H9 (cell line): ENCODE measurements around the gene PCDHGB1. TPM values are rescaled to one million over a fixed set of nuclear protein-coding genes. Genes with fewer than 3 reads are reported as not detected.

ENCODE experiments used
- DNase-seq: peaks from one replicate; pipeline ENCODE4 v3.0.0-alpha.2; 2017
- H2AFZ ChIP-seq: one replicate; pipeline ENCODE4 v1.6.1; 2013; ENCODE audit warnings: mild to moderate bottlenecking, low read length, control low read depth, moderate library complexity
- H2AK5ac ChIP-seq: 2 replicates; pipeline ENCODE4 v1.6.1; 2013; ENCODE audit warnings: low read length, control low read depth, mixed read lengths; ENCODE audit not compliant: insufficient read length
- H2BK120ac ChIP-seq: one replicate; pipeline ENCODE4 v1.6.1; 2013; ENCODE audit warnings: low read depth, mild to moderate bottlenecking, low read length, control low read depth, inconsistent platforms; ENCODE audit not compliant: poor library complexity, severe bottlenecking
- H2BK12ac ChIP-seq: 2 replicates; pipeline ENCODE4 v1.6.1; 2013; ENCODE audit warnings: low read length, control low read depth, mixed read lengths, low read depth; ENCODE audit not compliant: insufficient read length
- H2BK15ac ChIP-seq: 2 replicates; pipeline ENCODE4 v1.6.1; 2013; ENCODE audit warnings: low read depth, low read length, control low read depth
- H2BK20ac ChIP-seq: one replicate; pipeline ENCODE4 v1.6.1; 2013; ENCODE audit warnings: low read depth, mild to moderate bottlenecking, low read length, control low read depth, inconsistent platforms; ENCODE audit not compliant: poor library complexity, severe bottlenecking
- H2BK5ac ChIP-seq: 2 replicates; pipeline ENCODE4 v1.6.1; 2013; ENCODE audit warnings: low read length, control low read depth, mixed read lengths; ENCODE audit not compliant: insufficient read length
- H3K14ac ChIP-seq: 2 replicates; pipeline ENCODE4 v1.6.1; 2013; ENCODE audit warnings: low read length, control low read depth; ENCODE audit not compliant: insufficient read depth
- H3K18ac ChIP-seq: 2 replicates; pipeline ENCODE4 v1.6.1; 2013; ENCODE audit warnings: low read depth, mild to moderate bottlenecking, mixed read lengths, low read length, control low read depth; ENCODE audit not compliant: insufficient read length
- H3K23ac ChIP-seq: 2 replicates; pipeline ENCODE4 v1.6.1; 2013; ENCODE audit warnings: low read length, control low read depth, mixed read lengths, low read depth; ENCODE audit not compliant: insufficient read length
- H3K23me2 ChIP-seq: 2 replicates; pipeline ENCODE4 v1.6.1; 2013; ENCODE audit warnings: low read depth, mild to moderate bottlenecking, mixed read lengths, low read length, control low read depth; ENCODE audit not compliant: insufficient read length, poor library complexity, severe bottlenecking
- H3K27ac ChIP-seq: 2 replicates; pipeline ENCODE4 v1.5.1; 2013; ENCODE audit warnings: low read length, control low read depth, mixed read lengths, low read depth; ENCODE audit not compliant: insufficient read length
- H3K27me3 ChIP-seq: 2 replicates; pipeline ENCODE4 v1.6.1; 2013; ENCODE audit warnings: low read length, control low read depth, inconsistent platforms; ENCODE audit not compliant: insufficient read depth
- H3K4ac ChIP-seq: 2 replicates; pipeline ENCODE4 v1.6.1; 2013; ENCODE audit warnings: low read depth, mild to moderate bottlenecking, control low read depth, inconsistent platforms, low read length, moderate library complexity
- H3K4me1 ChIP-seq: 2 replicates; pipeline ENCODE4 v1.6.1; 2013; ENCODE audit warnings: low read length, control low read depth, inconsistent platforms; ENCODE audit not compliant: insufficient read depth
- H3K4me2 ChIP-seq: 2 replicates; pipeline ENCODE4 v1.6.1; 2013; ENCODE audit warnings: low read length, control low read depth, mixed read lengths; ENCODE audit not compliant: insufficient read length, insufficient read depth
- H3K56ac ChIP-seq: 2 replicates; pipeline ENCODE4 v1.6.1; 2013; ENCODE audit warnings: low read depth, mild to moderate bottlenecking, mixed read lengths, low read length, control low read depth; ENCODE audit not compliant: insufficient read length
- H3K79me1 ChIP-seq: 2 replicates; pipeline ENCODE4 v1.6.1; 2013; ENCODE audit warnings: low read depth, mild to moderate bottlenecking, moderate library complexity, low read length, control low read depth, inconsistent platforms; ENCODE audit not compliant: insufficient read depth, poor library complexity, severe bottlenecking
- H3K79me2 ChIP-seq: 2 replicates; pipeline ENCODE4 v1.6.1; 2013; ENCODE audit warnings: low read length, control low read depth, inconsistent platforms; ENCODE audit not compliant: insufficient read depth
- H3K9ac ChIP-seq: 2 replicates; pipeline ENCODE4 v1.6.1; 2013; ENCODE audit warnings: low read length, control low read depth, mixed read lengths; ENCODE audit not compliant: insufficient read length; ENCODE audit errors: extremely low read depth
- H3K9me3 ChIP-seq: one replicate; pipeline ENCODE4 v1.6.1; 2013; ENCODE audit warnings: low read depth, low read length, inconsistent platforms; ENCODE audit not compliant: control insufficient read depth
- H3T11ph ChIP-seq: one replicate; pipeline ENCODE4 v1.6.1; 2013; ENCODE audit warnings: mild to moderate bottlenecking, low read length, control low read depth, inconsistent platforms
- H4K20me1 ChIP-seq: one replicate; pipeline ENCODE4 v1.6.1; 2013; ENCODE audit not compliant: control insufficient read depth, insufficient read length, insufficient read depth
- H4K5ac ChIP-seq: 2 replicates; pipeline ENCODE4 v1.6.1; 2013; ENCODE audit warnings: low read depth, mild to moderate bottlenecking, mixed read lengths, low read length, control low read depth; ENCODE audit not compliant: insufficient read length
- H4K8ac ChIP-seq: replicated peaks from 2 replicates; pipeline ENCODE4 v1.6.1; 2013; ENCODE audit warnings: low read length, control low read depth, mixed read lengths, low read depth; ENCODE audit not compliant: insufficient read length
- H4K91ac ChIP-seq: 2 replicates; pipeline ENCODE4 v1.6.1; 2013; ENCODE audit warnings: low read depth, mild to moderate bottlenecking, moderate library complexity, mixed read lengths, low read length, control low read depth; ENCODE audit not compliant: insufficient read length
- H3K27ac Mint-ChIP-seq, 3 experiments: 2 replicates in 2 of 3; 3 replicates in 1 of 3; pipeline ENCODE4 v1.8.0; 2020 to 2021; ENCODE audit warnings: mixed read lengths in 3 of 3, mild to moderate bottlenecking in 1 of 3, moderate library complexity in 1 of 3
- H3K27me3 Mint-ChIP-seq: 2 replicates; pipeline ENCODE4 v1.8.0; 2021; ENCODE audit warnings: low read depth, mild to moderate bottlenecking, moderate library complexity, mixed read lengths
- H3K36me3 Mint-ChIP-seq, 3 experiments: 2 replicates in 2 of 3; 3 replicates in 1 of 3; pipeline ENCODE4 v1.8.0; 2020 to 2021; ENCODE audit warnings: low read depth in 3 of 3, mixed read lengths in 3 of 3; ENCODE audit not compliant: insufficient read depth in 1 of 3
- H3K4me1 Mint-ChIP-seq, 2 experiments: 2 replicates each; pipeline ENCODE4 v1.8.0; 2020; ENCODE audit warnings: mixed read lengths in 2 of 2
- H3K4me3 Mint-ChIP-seq, 2 experiments: 2 replicates in 1 of 2; 3 replicates in 1 of 2; pipeline ENCODE4 v1.8.0; 2020 to 2021; ENCODE audit warnings: mild to moderate bottlenecking in 2 of 2, mixed read lengths in 2 of 2, moderate library complexity in 1 of 2
- H3K9me3 Mint-ChIP-seq, 2 experiments: 2 replicates in 1 of 2; 3 replicates in 1 of 2; pipeline ENCODE4 v1.8.0; 2020; ENCODE audit warnings: mild to moderate bottlenecking in 2 of 2, mixed read lengths in 2 of 2, moderate library complexity in 1 of 2
- CTCF ChIP-seq: fragments of 200-600 bp; sonication (generic); conservative IDR thresholded peaks from 3 replicates; pipeline ENCODE4 v1.8.0; 2021; ENCODE audit warnings: antibody characterized with exemption, mild to moderate bottlenecking
- WGBS: extraction: QIAGEN DNeasy Blood & Tissue Kit; methylation state at CpG from one replicate; pipeline ENCODE4 v1.1.7; 2013; ENCODE audit warnings: missing lambda C conversion rate, low lambda C conversion rate, mixed read lengths; ENCODE audit not compliant: insufficient read length; ENCODE audit errors: extremely low coverage; 5-methylcytosine and 5-hydroxymethylcytosine counted together
- total RNA-seq: library from RNA; stranded (reverse); gene quantifications from 2 replicates; pipeline ENCODE4 v1.2.1, GENCODE V29; 2021

The PCDHGB1 gene
- total RNA-seq, 1 experiment from 2014 or later = 5.0 TPM

DNA sequence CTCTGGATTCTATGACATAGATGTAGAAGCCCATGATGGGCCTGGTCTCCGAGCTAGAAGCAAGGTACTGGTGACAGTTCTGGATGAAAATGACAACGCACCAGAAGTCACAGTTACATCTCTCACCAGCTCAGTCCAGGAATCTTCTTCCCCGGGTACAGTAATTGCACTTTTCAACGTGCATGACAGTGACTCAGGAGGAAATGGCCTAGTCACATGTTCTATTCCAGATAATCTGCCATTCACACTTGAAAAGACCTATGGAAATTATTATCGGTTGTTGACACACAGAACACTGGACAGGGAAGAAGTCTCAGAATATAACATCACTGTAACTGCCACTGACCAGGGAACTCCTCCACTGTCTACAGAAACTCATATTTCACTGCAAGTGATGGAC is 6.2 kb downstream of the PCDHGB1 start:
- Histone ChIP-seq H3K56ac (no peak overlapping the region), H2BK15ac (no peak overlapping the region), H3K9ac (no peak overlapping the region), H3K14ac (no peak overlapping the region), H2AFZ (no peak overlapping the region), H3K9me3 (peaks cover 29% of the 10 kb centered on the region), H3K23me2 (no peaks in the 10 kb centered on the region), H2AK5ac (no peak overlapping the region), H3K4me1 (no peaks in the 10 kb centered on the region), H3K79me1 (no peaks in the 10 kb centered on the region), H3T11ph (no peak overlapping the region), H3K27me3 (no peaks in the 10 kb centered on the region), H3K4ac (no peak overlapping the region), H4K5ac (no peak overlapping the region), H2BK5ac (no peak overlapping the region), H4K20me1 (no peaks in the 10 kb centered on the region), H3K23ac (no peak overlapping the region), H3K4me2 (no peak overlapping the region), H2BK12ac (no peak overlapping the region), H3K79me2 (no peaks in the 10 kb centered on the region), H2BK120ac (no peak overlapping the region), H3K27ac (no peak overlapping the region), H3K18ac (no peak overlapping the region), H4K8ac (no peak overlapping the region), H2BK20ac (no peak overlapping the region), H4K91ac (no peak overlapping the region)
- H3K27me3 Mint-ChIP-seq = peaks cover 3% of the 10 kb centered on the region
- H3K9me3 Mint-ChIP-seq = peaks cover 60 to 63% of the 10 kb centered on the region in 2 experiments
- peaks cover 25 to 68% (median 50%) of the 10 kb centered on the region in 3 experiments for H3K36me3 Mint-ChIP-seq
- H3K27ac Mint-ChIP-seq = no peak overlapping the region
- peaks cover 2 to 3% of the 10 kb centered on the region in 2 experiments; a peak in 2 of 4 replicates for H3K4me1 Mint-ChIP-seq
- WGBS = no CpG with 5 or more reads among the region's 5 CpGs
- no peak for DNase-seq
- H3K4me3 Mint-ChIP-seq = peak overlapping the region in 1 of 2 experiments; percentile 8; a peak in 1 of 5 replicates
- TF ChIP-seq CTCF = no peak
